Measurements from ENCODE around the gene WDR89. TPM values are rescaled to one million over a fixed set of nuclear protein-coding genes. Genes with fewer than 3 reads are reported as not detected.
"Not testable (repeated sequence)": the region's sequence is repeated elsewhere in the genome, so short reads cannot be mapped to it uniquely, and the experiment has no call there.

WDR89 gene
- total RNA-seq, 1 donor from 2014 or later = 11.7 TPM

- Histone ChIP-seq H3K4me3 (no peak overlapping the region), H3K36me3 (peaks cover 12% of the 10 kb centered on the region), H3K27ac (no peak overlapping the region), H3K9me3 (no peaks in the 10 kb centered on the region), H3K27me3 (ENCODE audit: low read depth) (no peaks in the 10 kb centered on the region), H3K4me1 (peaks cover 5% of the 10 kb centered on the region)
- intact Hi-C loops (cut with DNase I) = no loop called here
- ATAC-seq = peak; percentile 79 to 87
- DNase-seq = peak; percentile 63
- TF ChIP-seq CTCF (IDR thresholded peaks at IDR 0.05) = no peak
These were observed 17.5 kb downstream of the WDR89 start for GRCh38 chr14:63624203-63624602.

GRCh38 chr14:63621975-63622374 is 19.7 kb downstream of the WDR89 start:
- H3K9me3 ChIP-seq; H3K27ac ChIP-seq; DNase-seq; ATAC-seq; H3K4me1 ChIP-seq; H3K27me3 ChIP-seq (ENCODE audit: low read depth); H3K4me3 ChIP-seq; intact Hi-C loops (cut with DNase I): not testable (repeated sequence)
- H3K36me3 ChIP-seq = peaks cover 12% of the 10 kb centered on the region

GRCh38 chr14:63616015-63616414 is 25.7 kb downstream of the WDR89 start:
- no peak for TF ChIP-seq CTCF (IDR thresholded peaks at IDR 0.05)
- intact Hi-C loops (cut with DNase I) = no loop called here
- Histone ChIP-seq H3K36me3 (no peaks in the 10 kb centered on the region), H3K4me3 (no peak overlapping the region), H3K9me3 (no peaks in the 10 kb centered on the region), H3K4me1 (no peaks in the 10 kb centered on the region), H3K27ac (no peak overlapping the region), H3K27me3 (ENCODE audit: low read depth) (no peaks in the 10 kb centered on the region)
- ATAC-seq = peak; percentile 45 to 54
- DNase-seq = peak; percentile 69

GRCh38 chr14:63614679-63615363 is 26.9 kb downstream of the WDR89 start:
- no peaks in the 10 kb centered on the region for H3K4me1 ChIP-seq
- intact Hi-C loops (cut with DNase I) = no loop called here
- TF ChIP-seq CTCF (IDR thresholded peaks at IDR 0.05) = no peak
- no peaks in the 10 kb centered on the region for H3K36me3 ChIP-seq
- H3K9me3 ChIP-seq = no peaks in the 10 kb centered on the region
- no peak overlapping the region for H3K27ac ChIP-seq
- no peak overlapping the region for H3K4me3 ChIP-seq
- DNase-seq (no peak), ATAC-seq (no peak)
- H3K27me3 ChIP-seq (ENCODE audit: low read depth) = no peaks in the 10 kb centered on the region

- Histone ChIP-seq H3K36me3 (no peaks in the 10 kb centered on the region), H3K4me3 (no peak overlapping the region), H3K4me1 (no peaks in the 10 kb centered on the region), H3K9me3 (no peaks in the 10 kb centered on the region), H3K27me3 (ENCODE audit: low read depth) (no peaks in the 10 kb centered on the region), H3K27ac (no peak overlapping the region)
- intact Hi-C loops (cut with DNase I) = no loop called here
- ATAC-seq (peak in 1 of 2 donors; percentile 66), DNase-seq (peak; percentile 62)
- no peak for TF ChIP-seq CTCF (IDR thresholded peaks at IDR 0.05)
These were observed 30.6 kb downstream of the WDR89 start for GRCh38 chr14:63611078-63611477.

GRCh38 chr14:63605041-63605532 is 36.6 kb downstream of the WDR89 start:
- intact Hi-C loops (cut with DNase I) = no loop called here
- Histone ChIP-seq H3K9me3 (no peaks in the 10 kb centered on the region), H3K27me3 (ENCODE audit: low read depth) (no peaks in the 10 kb centered on the region), H3K36me3 (peaks cover 3% of the 10 kb centered on the region), H3K27ac (no peak overlapping the region), H3K4me1 (no peaks in the 10 kb centered on the region), H3K4me3 (no peak overlapping the region)
- ATAC-seq = no peak
- no peak for DNase-seq
- TF ChIP-seq CTCF (IDR thresholded peaks at IDR 0.05) = no peak
